Endodermal cell (in vitro differentiated cells): ENCODE measurements around the gene ARHGAP33. TPM values are rescaled to one million over a fixed set of nuclear protein-coding genes. Genes with fewer than 3 reads are reported as not detected.

Experiments used
- DNase-seq: peaks from one replicate; pipeline ENCODE4 v3.0.0-alpha.2; 2017
- H3K27ac ChIP-seq: 2 replicates; pipeline ENCODE4 v1.5.1; 2013; ENCODE audit warnings: mild to moderate bottlenecking, low read depth, low read length, moderate library complexity
- H3K27me3 ChIP-seq: 2 replicates; pipeline ENCODE4 v1.6.1; 2013; ENCODE audit warnings: mild to moderate bottlenecking, low read length, moderate library complexity; ENCODE audit not compliant: insufficient read depth, control insufficient read depth, poor library complexity, severe bottlenecking
- H3K36me3 ChIP-seq: 2 replicates; pipeline ENCODE4 v1.7.0; 2013; ENCODE audit warnings: mild to moderate bottlenecking, low read length, moderate library complexity; ENCODE audit not compliant: control insufficient read depth, insufficient read depth
- H3K4me1 ChIP-seq: one replicate; pipeline ENCODE4 v1.7.0; 2013; ENCODE audit warnings: low read length; ENCODE audit not compliant: control insufficient read depth, insufficient read depth
- H3K4me3 ChIP-seq: 2 replicates; pipeline ENCODE4 v1.5.1; 2013; ENCODE audit warnings: mild to moderate bottlenecking, low read length, moderate library complexity
- H3K9ac ChIP-seq: 2 replicates; pipeline ENCODE4 v1.6.1; 2013; ENCODE audit warnings: mild to moderate bottlenecking, low read length, moderate library complexity; ENCODE audit not compliant: poor library complexity, severe bottlenecking; ENCODE audit errors: extremely low read depth
- H3K9me3 ChIP-seq: 2 replicates; pipeline ENCODE4 v1.6.1; 2013; ENCODE audit warnings: mild to moderate bottlenecking, low read length, moderate library complexity; ENCODE audit not compliant: control insufficient read depth
- H3K27ac Mint-ChIP-seq: 2 replicates; pipeline ENCODE4 v1.8.0; 2020; ENCODE audit warnings: mixed read lengths
- H3K27me3 Mint-ChIP-seq: 2 replicates; pipeline ENCODE4 v1.8.0; 2021; ENCODE audit warnings: mild to moderate bottlenecking, mixed read lengths; ENCODE audit not compliant: insufficient read depth
- H3K36me3 Mint-ChIP-seq: 2 replicates; pipeline ENCODE4 v1.8.0; 2020; ENCODE audit warnings: low read depth, mixed read lengths
- H3K4me1 Mint-ChIP-seq: 2 replicates; pipeline ENCODE4 v1.8.0; 2020; ENCODE audit warnings: mixed read lengths
- H3K4me3 Mint-ChIP-seq: 2 replicates; pipeline ENCODE4 v1.8.0; 2020; ENCODE audit warnings: mild to moderate bottlenecking, moderate library complexity, mixed read lengths
- H3K9me3 Mint-ChIP-seq: 2 replicates; pipeline ENCODE4 v1.8.0; 2020; ENCODE audit warnings: mild to moderate bottlenecking, mixed read lengths
- WGBS, 2 experiments: methylation state at CpG; one replicate each; pipeline versions ENCODE4 v1.1.5 to v1.1.7; 2013; ENCODE audit warnings: missing lambda C conversion rate in 2 of 2, mixed read lengths in 1 of 2; ENCODE audit not compliant: insufficient coverage in 1 of 2, insufficient read length in 1 of 2; 5-methylcytosine and 5-hydroxymethylcytosine counted together
- total RNA-seq, 2 donors: library from RNA; stranded (reverse); fragmentation: NEBNext Ultra II Directional in 1 of 2; extraction: Animal tissue kit (Norgen Biotek cat#: 25700) in 1 of 2; gene quantifications; 2 replicates in 1 of 2; 3 replicates in 1 of 2; pipeline ENCODE4 v1.2.1, GENCODE V29; 2021
- TF ChIP-seq, protein P1 (sequence below): fragments of 200-600 bp; sonication (generic); conservative IDR thresholded peaks from 2 replicates; pipeline ENCODE4 v1.5.0; 2021; ENCODE audit warnings: antibody characterized with exemption, mild to moderate bottlenecking

The ARHGAP33 gene
- total RNA-seq, 2 donors from 2014 or later, result 12.7 to 15.0 TPM

DNA sequence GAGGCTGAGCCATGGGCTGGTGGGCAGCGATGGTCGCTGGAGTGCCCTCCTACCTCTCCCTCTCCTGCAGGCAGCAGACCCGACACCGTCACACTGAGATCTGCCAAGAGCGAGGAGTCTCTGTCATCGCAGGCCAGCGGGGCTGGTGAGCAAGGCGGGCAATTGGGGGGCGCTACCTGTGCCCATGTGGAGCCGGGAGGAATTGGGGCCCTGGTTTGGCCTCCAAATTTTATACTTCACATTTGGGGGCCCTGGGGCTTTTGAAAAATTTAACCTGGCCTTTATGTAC, 9.9 kb downstream of the ARHGAP33 start:
- Histone ChIP-seq H3K27me3 (no peaks in the 10 kb centered on the region), H3K4me1 (no peaks in the 10 kb centered on the region), H3K36me3 (no peaks in the 10 kb centered on the region), H3K27ac (no peak overlapping the region), H3K9me3 (no peaks in the 10 kb centered on the region), H3K4me3 (no peak overlapping the region), H3K9ac (no peak overlapping the region)
- H3K4me3 Mint-ChIP-seq, result peak overlapping the region; percentile 49
- no peaks in the 10 kb centered on the region for H3K9me3 Mint-ChIP-seq
- no peaks in the 10 kb centered on the region for H3K36me3 Mint-ChIP-seq
- WGBS, 2 experiments, result 80 to 92% methylated on average over 9 to 10 of the region's 10 CpGs
- no peak for DNase-seq
- H3K27me3 Mint-ChIP-seq, result peaks cover 3% of the 10 kb centered on the region
- peaks cover 7% of the 10 kb centered on the region for H3K4me1 Mint-ChIP-seq
- TF ChIP-seq, protein P1, sequence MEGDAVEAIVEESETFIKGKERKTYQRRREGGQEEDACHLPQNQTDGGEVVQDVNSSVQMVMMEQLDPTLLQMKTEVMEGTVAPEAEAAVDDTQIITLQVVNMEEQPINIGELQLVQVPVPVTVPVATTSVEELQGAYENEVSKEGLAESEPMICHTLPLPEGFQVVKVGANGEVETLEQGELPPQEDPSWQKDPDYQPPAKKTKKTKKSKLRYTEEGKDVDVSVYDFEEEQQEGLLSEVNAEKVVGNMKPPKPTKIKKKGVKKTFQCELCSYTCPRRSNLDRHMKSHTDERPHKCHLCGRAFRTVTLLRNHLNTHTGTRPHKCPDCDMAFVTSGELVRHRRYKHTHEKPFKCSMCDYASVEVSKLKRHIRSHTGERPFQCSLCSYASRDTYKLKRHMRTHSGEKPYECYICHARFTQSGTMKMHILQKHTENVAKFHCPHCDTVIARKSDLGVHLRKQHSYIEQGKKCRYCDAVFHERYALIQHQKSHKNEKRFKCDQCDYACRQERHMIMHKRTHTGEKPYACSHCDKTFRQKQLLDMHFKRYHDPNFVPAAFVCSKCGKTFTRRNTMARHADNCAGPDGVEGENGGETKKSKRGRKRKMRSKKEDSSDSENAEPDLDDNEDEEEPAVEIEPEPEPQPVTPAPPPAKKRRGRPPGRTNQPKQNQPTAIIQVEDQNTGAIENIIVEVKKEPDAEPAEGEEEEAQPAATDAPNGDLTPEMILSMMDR, result no peak
- H3K27ac Mint-ChIP-seq, result no peak overlapping the region

DNA sequence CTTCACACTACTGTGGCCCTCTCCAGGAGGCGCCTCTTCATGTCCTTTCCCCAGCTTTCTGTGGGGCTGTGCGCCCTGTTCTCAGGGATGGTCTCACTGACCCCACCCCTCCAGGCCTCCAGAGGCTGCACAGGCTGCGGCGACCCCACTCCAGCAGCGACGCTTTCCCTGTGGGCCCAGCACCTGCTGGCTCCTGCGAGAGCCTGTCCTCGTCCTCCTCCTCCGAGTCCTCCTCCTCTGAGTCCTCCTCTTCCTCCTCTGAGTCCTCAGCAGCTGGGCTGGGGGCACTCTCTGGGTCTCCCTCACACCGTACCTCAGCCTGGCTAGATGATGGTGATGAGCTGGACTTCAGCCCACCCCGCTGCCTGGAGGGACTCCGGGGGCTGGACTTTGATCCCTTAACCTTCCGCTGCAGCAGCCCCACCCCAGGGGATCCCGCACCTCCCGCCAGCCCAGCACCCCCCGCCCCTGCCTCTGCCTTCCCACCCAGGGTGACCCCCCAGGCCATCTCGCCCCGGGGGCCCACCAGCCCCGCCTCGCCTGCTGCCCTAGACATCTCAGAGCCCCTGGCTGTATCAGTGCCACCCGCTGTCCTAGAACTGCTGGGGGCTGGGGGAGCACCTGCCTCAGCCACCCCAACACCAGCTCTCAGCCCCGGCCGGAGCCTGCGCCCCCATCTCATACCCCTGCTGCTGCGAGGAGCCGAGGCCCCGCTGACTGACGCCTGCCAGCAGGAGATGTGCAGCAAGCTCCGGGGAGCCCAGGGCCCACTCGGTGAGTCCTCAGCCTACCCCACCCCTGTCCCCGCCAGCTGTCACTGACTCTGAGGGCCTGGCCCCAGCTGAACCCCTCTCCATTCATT, 11.2 kb downstream of the ARHGAP33 start:
- WGBS, 2 experiments, result 87 to 92% methylated on average over 10 to 30 of the region's 31 CpGs
- Mint-ChIP-seq H3K9me3 (no peaks in the 10 kb centered on the region), H3K36me3 (no peaks in the 10 kb centered on the region), H3K4me1 (peaks cover 7% of the 10 kb centered on the region), H3K4me3 (peak overlapping the region; percentile 49), H3K27ac (no peak overlapping the region), H3K27me3 (peaks cover 3% of the 10 kb centered on the region)
- H3K4me3 ChIP-seq, result no peak overlapping the region
- no peaks in the 10 kb centered on the region for H3K27me3 ChIP-seq
- no peak overlapping the region for H3K9ac ChIP-seq
- TF ChIP-seq, protein P1, result no peak
- no peak overlapping the region for H3K27ac ChIP-seq
- DNase-seq, result no peak
- H3K36me3 ChIP-seq, result no peaks in the 10 kb centered on the region
- no peaks in the 10 kb centered on the region for H3K9me3 ChIP-seq
- no peaks in the 10 kb centered on the region for H3K4me1 ChIP-seq

DNA sequence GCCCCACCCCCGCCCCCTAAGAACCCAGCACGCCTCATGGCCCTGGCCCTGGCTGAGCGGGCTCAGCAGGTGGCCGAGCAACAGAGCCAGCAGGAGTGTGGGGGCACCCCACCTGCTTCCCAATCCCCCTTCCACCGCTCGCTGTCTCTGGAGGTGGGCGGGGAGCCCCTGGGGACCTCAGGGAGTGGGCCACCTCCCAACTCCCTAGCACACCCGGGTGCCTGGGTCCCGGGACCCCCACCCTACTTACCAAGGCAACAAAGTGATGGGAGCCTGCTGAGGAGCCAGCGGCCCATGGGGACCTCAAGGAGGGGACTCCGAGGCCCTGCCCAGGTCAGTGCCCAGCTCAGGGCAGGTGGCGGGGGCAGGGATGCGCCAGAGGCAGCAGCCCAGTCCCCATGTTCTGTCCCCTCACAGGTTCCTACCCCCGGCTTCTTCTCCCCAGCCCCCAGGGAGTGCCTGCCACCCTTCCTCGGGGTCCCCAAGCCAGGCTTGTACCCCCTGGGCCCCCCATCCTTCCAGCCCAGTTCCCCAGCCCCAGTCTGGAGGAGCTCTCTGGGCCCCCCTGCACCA, 11.9 kb downstream of the ARHGAP33 start:
- no peak for DNase-seq
- Histone ChIP-seq H3K36me3 (no peaks in the 10 kb centered on the region), H3K27me3 (no peaks in the 10 kb centered on the region), H3K9ac (no peak overlapping the region), H3K4me3 (no peak overlapping the region), H3K9me3 (no peaks in the 10 kb centered on the region), H3K27ac (no peak overlapping the region), H3K4me1 (no peaks in the 10 kb centered on the region)
- no peaks in the 10 kb centered on the region for H3K36me3 Mint-ChIP-seq
- TF ChIP-seq, protein P1, result no peak
- peaks cover 7% of the 10 kb centered on the region for H3K4me1 Mint-ChIP-seq
- no peak overlapping the region for H3K4me3 Mint-ChIP-seq
- WGBS, 2 experiments, result 94 to 100% methylated on average over 3 to 15 of the region's 15 CpGs
- H3K27me3 Mint-ChIP-seq, result peaks cover 3% of the 10 kb centered on the region
- no peak overlapping the region for H3K27ac Mint-ChIP-seq
- no peaks in the 10 kb centered on the region for H3K9me3 Mint-ChIP-seq
